ENCODE data around the gene SLC26A8. TPM values are rescaled to one million over a fixed set of nuclear protein-coding genes. Genes with fewer than 3 reads are reported as not detected.

SLC26A8 gene
- total RNA-seq: 0.38 TPM in 1 of 2 replicates, not detected in the other

GRCh38 chr6:36023996-36024795 is at the start of gene SLC26A8:
SLC26A8 (minus strand) TSS chr6:36024641; CDS start chr6:36019707, 4,934 bp downstream.

GRCh38 chr6:36027501-36028087 is 3.2 kb upstream of the SLC26A8 start, which contains the start of gene MAPK14:
MAPK14 (plus strand) TSS chr6:36027808; CDS start chr6:36028158, 350 bp downstream.

GRCh38 chr6:35920793-35921732 is 103.4 kb downstream of the SLC26A8 start, which contains the start of gene SRPK1:
SRPK1 (minus strand) TSS chr6:35921098; CDS start chr6:35921056, 42 bp downstream.

Other genes with a start within 250 kb of the SLC26A8 start
- gene CLPSL2, start 248.0 kb downstream of the SLC26A8 start, total RNA-seq: not detected in 2 replicates
- gene CLPSL1, start 243.6 kb downstream of the SLC26A8 start, total RNA-seq: not detected in 2 replicates
- gene CLPS, start 227.3 kb downstream of the SLC26A8 start, total RNA-seq: not detected in 2 replicates
- not detected in 2 replicates for gene LHFPL5, start 219.3 kb downstream of the SLC26A8 start, total RNA-seq
- gene SRPK1, start 103.5 kb downstream of the SLC26A8 start, total RNA-seq: 88.2 and 88.4 TPM in 2 replicates
- gene MAPK14, start 3.2 kb upstream of the SLC26A8 start, total RNA-seq: 75.1 and 89.3 TPM in 2 replicates
- 3.3 and 4.9 TPM in 2 replicates for gene MAPK13, start 105.9 kb upstream of the SLC26A8 start, total RNA-seq
- gene BRPF3, start 172.1 kb upstream of the SLC26A8 start, total RNA-seq: 20.5 and 20.6 TPM in 2 replicates
- gene PNPLA1, start 245.4 kb upstream of the SLC26A8 start, total RNA-seq: not detected in 2 replicates